HG02970 (cell line): Measurements from ENCODE around the gene CRHR1.

Source experiments
- ATAC-seq: cut with Tn5 transposase; IDR thresholded peaks from one replicate; pipeline ENCODE4 v1.9.1; 2021; ENCODE audit warnings: mild to moderate bottlenecking, moderate library complexity, moderate number of reproducible peaks; ENCODE audit not compliant: unreplicated experiment, low FRiP score

Gene CRHR1

GRCh38 chr17:45818699-45819098 lies 34.6 kb downstream of the CRHR1 start:
- no peak for ATAC-seq

- ATAC-seq, result no peak
These were observed 35.5 kb downstream of the CRHR1 start for GRCh38 chr17:45819632-45820031.

- no peak for ATAC-seq
These were observed 36.1 kb downstream of the CRHR1 start for GRCh38 chr17:45820052-45820780.

- ATAC-seq, result no peak
These were observed 37.0 kb downstream of the CRHR1 start for GRCh38 chr17:45821147-45821546.

- ATAC-seq, result no peak
These were observed 39.5 kb downstream of the CRHR1 start for GRCh38 chr17:45823598-45823997.

GRCh38 chr17:45824475-45824874 lies 40.4 kb downstream of the CRHR1 start:
- ATAC-seq, result no peak

- no peak for ATAC-seq
These were observed 40.9 kb downstream of the CRHR1 start for GRCh38 chr17:45824901-45825492.

- no peak for ATAC-seq
These were observed 41.7 kb downstream of the CRHR1 start for GRCh38 chr17:45825792-45826191.

GRCh38 chr17:45826919-45827588 lies 42.9 kb downstream of the CRHR1 start:
- ATAC-seq, result no peak

GRCh38 chr17:45828171-45828570 lies 44.1 kb downstream of the CRHR1 start:
- ATAC-seq, result no peak

GRCh38 chr17:45828582-45829133 lies 44.5 kb downstream of the CRHR1 start:
- ATAC-seq, result no peak

GRCh38 chr17:45833920-45834319 lies 49.8 kb downstream of the CRHR1 start:
- ATAC-seq, result no peak

- ATAC-seq, result no peak
These were observed 50.6 kb downstream of the CRHR1 start for GRCh38 chr17:45834471-45835396.

GRCh38 chr17:45835481-45835880 lies 51.4 kb downstream of the CRHR1 start:
- no peak for ATAC-seq

- ATAC-seq, result no peak
These were observed 52.2 kb downstream of the CRHR1 start for GRCh38 chr17:45836047-45837044.

- no peak for ATAC-seq
These were observed 53.1 kb downstream of the CRHR1 start for GRCh38 chr17:45837187-45837586.

- no peak for ATAC-seq
These were observed 53.5 kb downstream of the CRHR1 start for GRCh38 chr17:45837603-45838002.

GRCh38 chr17:45838751-45839295 lies 54.7 kb downstream of the CRHR1 start:
- ATAC-seq, result no peak

GRCh38 chr17:45839442-45839841 lies 55.3 kb downstream of the CRHR1 start:
- no peak for ATAC-seq
